Panc1 (cell line): ENCODE data around the gene STOX2.

ENCODE experiments used
- CTCF ChIP-seq: fragments of 450-650 bp; IDR thresholded peaks from 2 replicates; pipeline ENCODE4 v1.5.1; 2017; ENCODE audit warnings: mild to moderate bottlenecking
- POLR2AphosphoS5 ChIP-seq: IDR thresholded peaks from 2 replicates; pipeline ENCODE4 v1.6.1; 2012; ENCODE audit warnings: mild to moderate bottlenecking, low read depth, low read length, moderate library complexity
- TCF7L2 ChIP-seq: IDR thresholded peaks from 2 replicates; pipeline ENCODE4 v1.6.1; 2011; ENCODE audit warnings: mild to moderate bottlenecking, low read depth, low read length, inconsistent platforms

DNA sequence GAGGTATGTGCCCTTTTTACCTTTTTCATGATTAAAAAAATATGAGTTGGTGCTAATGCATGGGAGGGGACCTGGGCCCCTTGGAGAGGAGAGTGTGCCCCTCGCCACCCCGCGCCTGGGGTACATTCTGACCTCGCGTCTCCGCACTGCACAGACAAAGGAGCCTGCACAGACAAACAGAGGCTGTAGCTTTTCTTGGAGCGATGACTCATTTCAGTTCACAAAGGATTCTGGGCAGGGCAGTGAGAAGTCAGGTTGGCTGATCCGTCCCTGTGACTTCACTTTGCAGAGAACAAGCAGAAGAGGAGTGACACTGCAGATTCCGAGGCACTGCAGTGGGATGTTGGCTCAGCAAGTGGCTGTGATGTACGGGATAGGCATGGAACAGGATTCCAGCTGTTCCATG, 82.9 kb downstream of the STOX2 start:
- TF ChIP-seq CTCF (no peak), POLR2AphosphoS5 (no peak), TCF7L2 (no peak)
